RPMI7951 (cell line): ENCODE data around the gene STX16. TPM values are rescaled to one million over a fixed set of nuclear protein-coding genes. Genes with fewer than 3 reads are reported as not detected.
"Not testable (repeated sequence)": the region's sequence is repeated elsewhere in the genome, so short reads cannot be mapped to it uniquely, and the experiment has no call there.

Source experiments
- DNase-seq: peaks from one replicate; pipeline ENCODE4 v3.0.0-alpha.2; 2012; ENCODE audit warnings: low read depth
- total RNA-seq: library from RNA; depleted of rRNA; stranded (reverse); fragments of >200 nt; shearing (Covaris generic); gene quantifications from 2 replicates; pipeline ENCODE4 v1.2.3, GENCODE V29; 2014; rRNA removed

The STX16 gene
- total RNA-seq, 1 experiment from 2014 or later = 12.5 TPM

- no peak for DNase-seq
These were observed 72.0 kb downstream of the STX16 start for GRCh38 chr20:58722877-58723627.

- DNase-seq = no peak
These were observed 72.5 kb downstream of the STX16 start for GRCh38 chr20:58723628-58723984.

GRCh38 chr20:58726156-58726555 is 75.1 kb downstream of the STX16 start:
- DNase-seq = not testable (repeated sequence)

Other genes starting within 250 kb of the STX16 start
- gene APCDD1L, start 135.9 kb upstream of the STX16 start, total RNA-seq = 122 and 149 TPM in 2 replicates
- 11.2 and 13.8 TPM in 2 replicates for gene NPEPL1, start 41.5 kb downstream of the STX16 start, total RNA-seq
- gene GNAS-AS1, start 199.6 kb downstream of the STX16 start, total RNA-seq = 1.1 TPM in 2 replicates
- gene GNAS, start 201.4 kb downstream of the STX16 start, total RNA-seq = 853 and 1,108 TPM in 2 replicates